ENCODE data around the gene MSANTD7.
"Not testable (repeated sequence)": the region's sequence is repeated elsewhere in the genome, so short reads cannot be mapped to it uniquely, and the experiment has no call there.

Gene MSANTD7

GRCh38 chr10:14837003-14837756 is 926 bp upstream of the MSANTD7 start:
- no peak for DNase-seq (ENCODE audit: low read depth)

- DNase-seq (ENCODE audit: low read depth) = peak; percentile 2
These were observed 637 bp downstream of the MSANTD7 start for GRCh38 chr10:14838582-14839304.

GRCh38 chr10:14839305-14839695 is 1.2 kb downstream of the MSANTD7 start:
- no peak for DNase-seq (ENCODE audit: low read depth)

GRCh38 chr10:14840178-14840577 is 2.1 kb downstream of the MSANTD7 start:
- no peak for DNase-seq (ENCODE audit: low read depth)

- no peak for DNase-seq (ENCODE audit: low read depth)
These were observed 5.4 kb downstream of the MSANTD7 start for GRCh38 chr10:14843327-14843988.

- DNase-seq (ENCODE audit: low read depth) = no peak
These were observed 6.8 kb downstream of the MSANTD7 start for GRCh38 chr10:14844948-14845347.

GRCh38 chr10:14852236-14852635 is 14.1 kb downstream of the MSANTD7 start:
- no peak for DNase-seq (ENCODE audit: low read depth)

GRCh38 chr10:14855453-14855852 is 17.3 kb downstream of the MSANTD7 start:
- DNase-seq (ENCODE audit: low read depth) = no peak

- DNase-seq (ENCODE audit: low read depth) = no peak
These were observed 20.3 kb downstream of the MSANTD7 start for GRCh38 chr10:14858338-14858960.

GRCh38 chr10:14859043-14859442 is 20.9 kb downstream of the MSANTD7 start:
- no peak for DNase-seq (ENCODE audit: low read depth)

- DNase-seq (ENCODE audit: low read depth) = no peak
These were observed 21.7 kb downstream of the MSANTD7 start for GRCh38 chr10:14859775-14860174.

GRCh38 chr10:14860791-14861190 is 22.7 kb downstream of the MSANTD7 start:
- no peak for DNase-seq (ENCODE audit: low read depth)

GRCh38 chr10:14864466-14864865 is 26.4 kb downstream of the MSANTD7 start:
- not testable (repeated sequence) for DNase-seq (ENCODE audit: low read depth)

GRCh38 chr10:14864871-14865270 is 26.8 kb downstream of the MSANTD7 start:
- DNase-seq (ENCODE audit: low read depth) = not testable (repeated sequence)

GRCh38 chr10:14873090-14873760 is 35.1 kb downstream of the MSANTD7 start:
- no peak for DNase-seq (ENCODE audit: low read depth)

- DNase-seq (ENCODE audit: low read depth) = no peak
These were observed 37.8 kb downstream of the MSANTD7 start for GRCh38 chr10:14875941-14876340.

- no peak for DNase-seq (ENCODE audit: low read depth)
These were observed 38.7 kb downstream of the MSANTD7 start for GRCh38 chr10:14876764-14877163.

- DNase-seq (ENCODE audit: low read depth) = peak; percentile 82
These were observed 40.4 kb downstream of the MSANTD7 start, which contains the start of gene SUV39H2 for GRCh38 chr10:14878266-14879123. SUV39H2 (plus strand) TSS chr10:14878866; CDS start chr10:14878889, 23 bp downstream.

- peak; percentile 14 for DNase-seq (ENCODE audit: low read depth)
These were observed 41.2 kb downstream of the MSANTD7 start for GRCh38 chr10:14879124-14879927.

GRCh38 chr10:14879928-14880193 is 41.8 kb downstream of the MSANTD7 start:
- DNase-seq (ENCODE audit: low read depth) = no peak

All from T follicular helper cell (primary cell).